ENCODE data around the gene GRB7. TPM values are rescaled to one million over a fixed set of nuclear protein-coding genes. Genes with fewer than 3 reads are reported as not detected.
A peak's percentile ranks its signal among the peaks of the same experiment; 100 is the strongest.

GRB7 gene
- total RNA-seq, 1 donor from 2014 or later = not detected

DNA sequence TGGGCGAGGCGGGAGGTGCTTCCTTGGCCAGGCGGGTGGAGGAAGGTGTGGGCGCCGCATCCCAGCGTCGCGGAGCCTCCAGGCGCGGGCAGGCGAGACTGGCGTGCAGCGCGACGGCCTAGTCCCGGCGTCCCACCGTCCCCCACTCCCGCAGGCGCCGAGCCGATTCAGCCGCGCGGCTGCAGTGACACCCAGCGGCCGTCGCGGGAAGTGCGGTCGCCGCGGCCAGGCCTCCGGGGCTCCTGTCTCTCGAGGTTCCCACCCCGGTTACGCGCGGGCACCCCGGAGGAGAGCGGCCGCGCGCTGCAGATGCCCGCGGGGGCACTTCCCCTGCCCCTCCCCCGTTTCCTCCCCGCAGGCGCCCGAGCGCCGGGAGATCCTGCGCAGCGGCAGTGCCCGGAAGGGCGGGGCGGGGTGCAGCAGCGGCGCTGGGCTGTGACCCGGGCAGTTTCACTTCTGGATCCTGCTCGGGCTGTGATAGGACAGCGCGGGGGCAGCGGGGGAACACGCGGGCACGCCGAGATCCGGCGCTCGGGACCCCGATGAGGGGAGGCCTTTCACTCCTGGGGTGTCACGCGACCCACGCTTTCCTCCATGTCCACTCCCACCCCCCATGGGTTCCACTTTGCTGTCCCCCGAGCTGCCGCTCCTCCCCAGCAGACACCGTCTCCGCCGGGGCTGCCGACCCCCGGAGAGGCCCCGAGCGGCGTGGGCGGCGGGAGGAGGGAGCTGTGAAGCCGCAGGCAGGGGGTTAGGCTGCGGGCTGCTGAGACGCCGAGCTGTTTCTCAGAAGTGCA, 16.6 kb downstream of the GRB7 start:
- H3K9me3 Mint-ChIP-seq = no peaks in the 10 kb centered on the region
- no peak overlapping the region for H3K4me3 Mint-ChIP-seq
- no peaks in the 10 kb centered on the region for H3K4me1 Mint-ChIP-seq
- H3K36me3 Mint-ChIP-seq (ENCODE audit: low read depth) = no peaks in the 10 kb centered on the region
- peak; percentile 99 for TF ChIP-seq CTCF (conservative IDR thresholded peaks at IDR 0.05)
- peaks cover 56% of the 10 kb centered on the region for H3K27me3 Mint-ChIP-seq (ENCODE audit: low read depth)
- DNase-seq (ENCODE audit: low read depth, low spot score) = peak; percentile 85
- no peak overlapping the region for H3K27ac Mint-ChIP-seq (ENCODE audit: unreplicated experiment)

- Mint-ChIP-seq H3K27me3 (ENCODE audit: low read depth) (peaks cover 61% of the 10 kb centered on the region), H3K4me3 (peak overlapping the region; percentile 82), H3K27ac (ENCODE audit: unreplicated experiment) (peak overlapping the region; percentile 31), H3K4me1 (no peaks in the 10 kb centered on the region), H3K36me3 (ENCODE audit: low read depth) (no peaks in the 10 kb centered on the region), H3K9me3 (no peaks in the 10 kb centered on the region)
- no peak for DNase-seq (ENCODE audit: low read depth, low spot score)
- TF ChIP-seq CTCF (conservative IDR thresholded peaks at IDR 0.05) = no peak
Observed at GRCh38 chr17:39754958-39755553, 17.3 kb downstream of the GRB7 start.

- no peak for TF ChIP-seq CTCF (conservative IDR thresholded peaks at IDR 0.05)
- no peak for DNase-seq (ENCODE audit: low read depth, low spot score)
- H3K4me3 Mint-ChIP-seq = peak overlapping the region; percentile 54
- peak overlapping the region; percentile 31 for H3K27ac Mint-ChIP-seq (ENCODE audit: unreplicated experiment)
- no peaks in the 10 kb centered on the region for H3K9me3 Mint-ChIP-seq
- no peaks in the 10 kb centered on the region for H3K4me1 Mint-ChIP-seq
- H3K27me3 Mint-ChIP-seq (ENCODE audit: low read depth) = peaks cover 62% of the 10 kb centered on the region
- no peaks in the 10 kb centered on the region for H3K36me3 Mint-ChIP-seq (ENCODE audit: low read depth)
Observed at GRCh38 chr17:39755554-39756379, 18.0 kb downstream of the GRB7 start.

DNA sequence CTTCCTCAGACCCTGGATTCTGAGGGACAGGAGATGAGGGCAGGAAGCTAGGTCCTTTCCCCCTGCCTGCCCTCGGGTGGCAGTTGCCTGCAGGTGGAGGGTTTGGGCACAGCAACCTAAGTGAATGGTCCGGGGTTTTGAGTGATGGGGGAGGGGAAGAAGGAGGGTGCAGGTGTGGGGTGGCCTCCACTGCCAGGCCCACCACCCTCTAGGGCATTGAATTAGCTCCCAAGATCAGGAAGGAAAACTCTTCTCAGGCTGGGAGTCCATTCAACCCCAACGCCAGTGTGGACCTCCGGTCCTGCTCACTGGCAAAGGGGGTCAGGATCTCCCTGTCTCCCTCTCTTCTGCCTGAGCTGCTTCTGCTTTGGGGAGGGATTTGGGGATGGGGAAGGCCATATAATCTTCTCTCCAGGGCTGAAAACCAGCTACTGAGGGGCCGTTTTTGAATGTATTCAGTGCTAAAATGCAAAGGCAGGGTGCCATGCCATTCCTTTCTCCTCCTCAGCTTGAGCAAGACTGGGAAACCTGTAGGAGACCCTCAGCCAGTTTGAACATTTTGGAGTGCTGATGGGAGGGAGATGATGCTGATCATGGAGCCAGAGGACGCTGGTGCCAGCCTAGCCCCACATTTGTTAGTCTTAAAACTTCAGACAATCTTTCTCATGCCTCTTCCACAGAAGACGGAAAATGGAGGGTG, 18.8 kb downstream of the GRB7 start:
- no peak for DNase-seq (ENCODE audit: low read depth, low spot score)
- Mint-ChIP-seq H3K27ac (ENCODE audit: unreplicated experiment) (no peak overlapping the region), H3K36me3 (ENCODE audit: low read depth) (no peaks in the 10 kb centered on the region), H3K27me3 (ENCODE audit: low read depth) (peaks cover 66% of the 10 kb centered on the region), H3K9me3 (no peaks in the 10 kb centered on the region), H3K4me3 (peak overlapping the region; percentile 54), H3K4me1 (no peaks in the 10 kb centered on the region)
- no peak for TF ChIP-seq CTCF (conservative IDR thresholded peaks at IDR 0.05)

- H3K36me3 Mint-ChIP-seq (ENCODE audit: low read depth) = no peaks in the 10 kb centered on the region
- peaks cover 60% of the 10 kb centered on the region for H3K27me3 Mint-ChIP-seq (ENCODE audit: low read depth)
- no peak overlapping the region for H3K4me3 Mint-ChIP-seq
- H3K27ac Mint-ChIP-seq (ENCODE audit: unreplicated experiment) = no peak overlapping the region
- DNase-seq (ENCODE audit: low read depth, low spot score) = no peak
- no peak for TF ChIP-seq CTCF (conservative IDR thresholded peaks at IDR 0.05)
- no peaks in the 10 kb centered on the region for H3K9me3 Mint-ChIP-seq
- H3K4me1 Mint-ChIP-seq = no peaks in the 10 kb centered on the region
Observed at GRCh38 chr17:39757176-39757662, 19.5 kb downstream of the GRB7 start.
